Spleen (tissue), 13 donors: ENCODE measurements around the gene ITPR2. TPM values are rescaled to one million over a fixed set of nuclear protein-coding genes. Genes with fewer than 3 reads are reported as not detected.

Experiments used
- DNase-seq: peaks from one replicate; pipeline ENCODE4 v3.0.0-alpha.2; 2020
- H3K27ac ChIP-seq, 8 donors: fragments of 200-600 bp; sonication (generic) in 7 of 8; 1 replicate in 4 of 8; 2 replicates in 4 of 8; pipeline versions ENCODE4 v1.5.0 to v1.8.0; 2016 to 2021; ENCODE audit warnings: inconsistent platforms in 4 of 8, mild to moderate bottlenecking in 4 of 8, moderate library complexity in 1 of 8
- H3K27me3 ChIP-seq, 7 donors: fragments of 200-600 bp; sonication (generic) in 6 of 7; replicated peaks in 1 of 7; 1 replicate in 4 of 7; 2 replicates in 3 of 7; pipeline versions ENCODE4 v1.5.0 to v1.8.0; 2016 to 2021; ENCODE audit warnings: inconsistent platforms in 3 of 7, mild to moderate bottlenecking in 1 of 7
- H3K36me3 ChIP-seq, 6 donors: fragments of 200-600 bp; sonication (generic) in 5 of 6; 1 replicate in 4 of 6; 2 replicates in 2 of 6; pipeline versions ENCODE4 v1.5.0 to v1.8.0; 2016 to 2021; ENCODE audit warnings: inconsistent platforms in 2 of 6
- H3K4me1 ChIP-seq, 6 donors: fragments of 200-600 bp; sonication (generic) in 5 of 6; 1 replicate in 3 of 6; 2 replicates in 3 of 6; pipeline versions ENCODE4 v1.5.0 to v1.8.0; 2016 to 2021; ENCODE audit warnings: inconsistent platforms in 3 of 6
- H3K4me3 ChIP-seq, 8 donors: fragments of 200-600 bp; sonication (generic) in 7 of 8; 1 replicate in 4 of 8; 2 replicates in 4 of 8; pipeline versions ENCODE4 v1.5.0 to v1.8.0; 2016 to 2021; ENCODE audit warnings: inconsistent platforms in 4 of 8, mild to moderate bottlenecking in 4 of 8, moderate library complexity in 2 of 8
- H3K9me3 ChIP-seq, 8 donors: fragments of 200-600 bp; sonication (generic) in 7 of 8; 1 replicate in 4 of 8; 2 replicates in 4 of 8; pipeline versions ENCODE4 v1.5.0 to v1.8.0; 2016 to 2021; ENCODE audit warnings: inconsistent platforms in 4 of 8
- CTCF ChIP-seq, 11 experiments: fragments of 200-600 bp in 7 of 11; fragments of 450-650 bp in 4 of 11; sonication (generic) in 4 of 11; IDR thresholded peaks in 8 of 11; conservative IDR thresholded peaks in 3 of 11; 1 replicate in 7 of 11; 2 replicates in 4 of 11; pipeline versions ENCODE4 v1.4.0 to v1.8.0; 2016 to 2021; ENCODE audit warnings: antibody characterized with exemption in 11 of 11, inconsistent platforms in 4 of 11, mild to moderate bottlenecking in 1 of 11
- POLR2A ChIP-seq, 3 donors: fragments of 450-650 bp; IDR thresholded peaks; one replicate each; pipeline ENCODE4 v1.5.1; 2017; ENCODE audit warnings: antibody characterized with exemption in 3 of 3, mild to moderate bottlenecking in 1 of 3
- POLR2AphosphoS5 ChIP-seq, 3 donors: sonication (generic); formaldehyde crosslinking; IDR thresholded peaks; one replicate each; pipeline ENCODE4 v1.5.1; 2017; ENCODE audit warnings: antibody characterized with exemption in 3 of 3
- WGBS, 5 donors: extraction: QIAGEN DNeasy Blood & Tissue Kit in 3 of 5; methylation state at CpG; one replicate each; pipeline versions ENCODE4 v1.1.5 to v1.1.7; 2013 to 2018; 5-methylcytosine and 5-hydroxymethylcytosine counted together
- intact Hi-C: fragments of 100-400 bp; cut with DNase I; formaldehyde crosslinking; loops from one replicate; pipeline ENCODE4 v1.15.0; 2023; ENCODE audit warnings: low total_unique reads
- long read RNA-seq, 2 donors: transcript quantifications; one replicate each; lab custom pipeline, GENCODE V29; 2026
- polyA plus RNA-seq, 3 donors: library from polyadenylated mRNA; stranded (reverse); fragments of 200-250 nt; gene quantifications; one replicate each; pipeline ENCODE4 v1.2.1, GENCODE V29; 2013
- total RNA-seq, 7 donors: library from RNA; depleted of rRNA in 3 of 7; stranded (reverse); fragments of >200 nt in 3 of 7; fragmentation: NEBNext Ultra II Directional in 4 of 7; extraction: Animal tissue kit (Norgen Biotek cat#: 25700) in 4 of 7; gene quantifications; one replicate each; pipeline versions ENCODE4 v1.1.0 to v1.2.1, GENCODE V29; 2016 to 2021
- donor health status: healthy with polysubstance abuse.
- donor health status: DM: no; HTN: no; CAD: no; lungs with moderate emphysema.
- donor health status: DM: no; HTN: no; CAD: no.
- donor health status: Bipolar disorder and iron deficiency.
- donor health status: healthy.
- donor health status: DM: no; HTN: no; CAD: no.
- donor health status: DM: yes; HTN: yes; CAD: no.

The ITPR2 gene
- total RNA-seq (100 to 1,000 TPM in 1 of 7 donors, 10 to 100 TPM in 6; 52.4 to 105 (median 73.3) TPM), polyA plus RNA-seq (1 to 10 TPM; 3.2 to 4.0 (median 3.2) TPM)
- long read RNA-seq, donor 1 = 0 reads
- long read RNA-seq, donor 2 = 0 reads

- TF ChIP-seq POLR2A (IDR thresholded peaks at IDR 0.05) = peak; percentile 61 to 80 (median 79)
- peak; percentile 96 to 97 (median 97) for TF ChIP-seq POLR2AphosphoS5 (IDR thresholded peaks at IDR 0.05)
- peak in 6 of 11 experiments; percentile 16 to 63 (median 52) for TF ChIP-seq CTCF (IDR thresholded peaks at IDR 0.05 in 8 of 11, conservative IDR thresholded peaks at IDR 0.05 in 3 of 11)
- Histone ChIP-seq H3K27ac (peak within 1 kb of the TSS; percentile 93 to 99 (median 98)), H3K4me3 (peak within 1 kb of the TSS; percentile 67 to 98 (median 97)), H3K9me3 (no peaks in the 10 kb centered on the region), H3K27me3 (no peaks in the 10 kb centered on the region), H3K4me1 (peaks cover 5 to 53% (median 40%) of the 10 kb centered on the region in 6 donors), H3K36me3 (no peaks in the 10 kb centered on the region)
- peak; percentile 98 for DNase-seq
- 0 to 1% (median 1%) methylated on average over 63 to 92 of the region's 92 CpGs for WGBS, 5 donors
- intact Hi-C loops = no loop called here
These were observed at the start of gene ITPR2 for GRCh38 chr12:26832822-26833742. ITPR2 (minus strand) TSS chr12:26833194; CDS start chr12:26832781, 413 bp downstream.

GRCh38 chr12:26880625-26881024, 47.6 kb upstream of the ITPR2 start:
- no peaks in the 10 kb centered on the region for H3K9me3 ChIP-seq
- TF ChIP-seq POLR2A (IDR thresholded peaks at IDR 0.05) (no peak), CTCF (IDR thresholded peaks at IDR 0.05 in 8 of 11, conservative IDR thresholded peaks at IDR 0.05 in 3 of 11) (no peak), POLR2AphosphoS5 (IDR thresholded peaks at IDR 0.05) (no peak)
- intact Hi-C loops = no loop called here
- H3K36me3 ChIP-seq = no peaks in the 10 kb centered on the region
- H3K4me1 ChIP-seq = peaks cover 6 to 25% (median 17%) of the 10 kb centered on the region in 6 donors
- no peak overlapping the region for H3K4me3 ChIP-seq
- no peak for DNase-seq
- H3K27ac ChIP-seq = no peak overlapping the region
- no peaks in the 10 kb centered on the region for H3K27me3 ChIP-seq
- WGBS, 5 donors = 77 to 100% (median 94%) methylated on average over 2 of the region's 2 CpGs

- TF ChIP-seq POLR2A (IDR thresholded peaks at IDR 0.05) (no peak), POLR2AphosphoS5 (IDR thresholded peaks at IDR 0.05) (peak in 1 of 3 donors; percentile 17)
- DNase-seq = no peak
- Histone ChIP-seq H3K36me3 (no peaks in the 10 kb centered on the region), H3K9me3 (no peaks in the 10 kb centered on the region), H3K27ac (no peak overlapping the region), H3K4me1 (peaks cover 0 to 24% (median 9%) of the 10 kb centered on the region in 6 donors), H3K4me3 (no peak overlapping the region), H3K27me3 (no peaks in the 10 kb centered on the region)
- WGBS, 5 donors = 18 to 33% (median 29%) methylated on average over 6 of the region's 6 CpGs
- intact Hi-C loops = no loop called here
These were observed 45.7 kb upstream of the ITPR2 start for GRCh38 chr12:26878661-26879119.

- no peak for TF ChIP-seq POLR2AphosphoS5 (IDR thresholded peaks at IDR 0.05)
- TF ChIP-seq CTCF (IDR thresholded peaks at IDR 0.05 in 8 of 11, conservative IDR thresholded peaks at IDR 0.05 in 3 of 11) = no peak
- no peak for TF ChIP-seq POLR2A (IDR thresholded peaks at IDR 0.05)
- H3K4me1 ChIP-seq = peaks cover 0 to 40% (median 21%) of the 10 kb centered on the region in 6 donors
- no peak overlapping the region for H3K27ac ChIP-seq
- WGBS, 5 donors = 60 to 72% (median 69%) methylated on average over 7 of the region's 7 CpGs
- no peak for DNase-seq
- H3K9me3 ChIP-seq = no peaks in the 10 kb centered on the region
- H3K4me3 ChIP-seq = no peak overlapping the region
- no peaks in the 10 kb centered on the region for H3K27me3 ChIP-seq
- no peaks in the 10 kb centered on the region for H3K36me3 ChIP-seq
- intact Hi-C loops = no loop called here
These were observed 41.7 kb upstream of the ITPR2 start for GRCh38 chr12:26874501-26875296.
